Measurements from ENCODE around the gene ZDHHC3.

Gene ZDHHC3

GRCh38 chr3:44963571-44964325 is 12.2 kb downstream of the ZDHHC3 start:
- DNase-seq (ENCODE audit: low read depth in 1 of 2, low spot score in 1 of 2): peak in 1 of 2 experiments; percentile 58
- no peak for TF ChIP-seq SPI1 (IDR thresholded peaks at IDR 0.05; ENCODE audit: borderline replicate concordance, low read depth)
- no peak for TF ChIP-seq GABPA (IDR thresholded peaks at IDR 0.05; ENCODE audit: low read depth)
- TF ChIP-seq, protein P1, sequence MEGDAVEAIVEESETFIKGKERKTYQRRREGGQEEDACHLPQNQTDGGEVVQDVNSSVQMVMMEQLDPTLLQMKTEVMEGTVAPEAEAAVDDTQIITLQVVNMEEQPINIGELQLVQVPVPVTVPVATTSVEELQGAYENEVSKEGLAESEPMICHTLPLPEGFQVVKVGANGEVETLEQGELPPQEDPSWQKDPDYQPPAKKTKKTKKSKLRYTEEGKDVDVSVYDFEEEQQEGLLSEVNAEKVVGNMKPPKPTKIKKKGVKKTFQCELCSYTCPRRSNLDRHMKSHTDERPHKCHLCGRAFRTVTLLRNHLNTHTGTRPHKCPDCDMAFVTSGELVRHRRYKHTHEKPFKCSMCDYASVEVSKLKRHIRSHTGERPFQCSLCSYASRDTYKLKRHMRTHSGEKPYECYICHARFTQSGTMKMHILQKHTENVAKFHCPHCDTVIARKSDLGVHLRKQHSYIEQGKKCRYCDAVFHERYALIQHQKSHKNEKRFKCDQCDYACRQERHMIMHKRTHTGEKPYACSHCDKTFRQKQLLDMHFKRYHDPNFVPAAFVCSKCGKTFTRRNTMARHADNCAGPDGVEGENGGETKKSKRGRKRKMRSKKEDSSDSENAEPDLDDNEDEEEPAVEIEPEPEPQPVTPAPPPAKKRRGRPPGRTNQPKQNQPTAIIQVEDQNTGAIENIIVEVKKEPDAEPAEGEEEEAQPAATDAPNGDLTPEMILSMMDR (IDR thresholded peaks at IDR 0.05; ENCODE audit: insufficient read depth, low read length): no peak
- TF ChIP-seq REST (IDR thresholded peaks at IDR 0.05; ENCODE audit: insufficient replicate concordance, low read depth): no peak
- TF ChIP-seq POLR2AphosphoS5 (IDR thresholded peaks at IDR 0.05; ENCODE audit: low read depth): no peak
- Histone ChIP-seq H3K27me3 (ENCODE audit: insufficient read depth, poor library complexity, severe bottlenecking) (no peaks in the 10 kb centered on the region), H3K27ac (replicated peaks) (peak overlapping the region; percentile 89), H3K4me3 (replicated peaks; ENCODE audit: insufficient read depth, low read length) (no peak overlapping the region)

GRCh38 chr3:44962621-44963393 is 13.2 kb downstream of the ZDHHC3 start:
- Histone ChIP-seq H3K27ac (replicated peaks) (peak overlapping the region; percentile 89), H3K4me3 (replicated peaks; ENCODE audit: insufficient read depth, low read length) (no peak overlapping the region), H3K27me3 (ENCODE audit: insufficient read depth, poor library complexity, severe bottlenecking) (no peaks in the 10 kb centered on the region)
- DNase-seq (ENCODE audit: low read depth in 1 of 2, low spot score in 1 of 2): no peak
- no peak for TF ChIP-seq GABPA (IDR thresholded peaks at IDR 0.05; ENCODE audit: low read depth)
- no peak for TF ChIP-seq SPI1 (IDR thresholded peaks at IDR 0.05; ENCODE audit: borderline replicate concordance, low read depth)
- TF ChIP-seq REST (IDR thresholded peaks at IDR 0.05; ENCODE audit: insufficient replicate concordance, low read depth): no peak
- TF ChIP-seq POLR2AphosphoS5 (IDR thresholded peaks at IDR 0.05; ENCODE audit: low read depth): no peak
- TF ChIP-seq, protein P1 (IDR thresholded peaks at IDR 0.05; ENCODE audit: insufficient read depth, low read length): no peak

DNA sequence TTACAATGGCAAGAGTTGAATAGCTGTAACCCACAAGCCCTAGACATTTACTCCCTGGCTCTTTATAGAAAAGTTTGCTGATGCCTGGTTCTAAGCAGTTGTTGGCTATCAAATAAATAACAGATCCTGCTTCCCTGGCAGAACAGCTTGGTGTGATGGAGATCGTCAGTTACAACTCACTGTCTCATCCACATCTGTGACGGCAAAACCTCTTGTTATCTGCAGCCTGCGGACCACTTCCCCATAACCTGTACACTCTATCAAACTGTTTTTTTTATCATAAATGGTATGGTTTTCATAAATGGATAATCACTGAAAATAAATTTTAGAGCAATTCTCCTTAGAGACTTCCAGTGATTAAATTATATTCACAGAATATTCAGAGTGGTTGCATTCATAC is 14.1 kb downstream of the ZDHHC3 start:
- Histone ChIP-seq H3K27me3 (ENCODE audit: insufficient read depth, poor library complexity, severe bottlenecking) (no peaks in the 10 kb centered on the region), H3K4me3 (replicated peaks; ENCODE audit: insufficient read depth, low read length) (no peak overlapping the region), H3K27ac (replicated peaks) (peak overlapping the region; percentile 89)
- TF ChIP-seq GABPA (IDR thresholded peaks at IDR 0.05; ENCODE audit: low read depth): no peak
- TF ChIP-seq SPI1 (IDR thresholded peaks at IDR 0.05; ENCODE audit: borderline replicate concordance, low read depth): peak; percentile 71
- DNase-seq (ENCODE audit: low read depth in 1 of 2, low spot score in 1 of 2): no peak

GRCh38 chr3:44960387-44961026 is 15.5 kb downstream of the ZDHHC3 start:
- TF ChIP-seq, protein P1 (IDR thresholded peaks at IDR 0.05; ENCODE audit: insufficient read depth, low read length): no peak
- no peak for TF ChIP-seq GABPA (IDR thresholded peaks at IDR 0.05; ENCODE audit: low read depth)
- TF ChIP-seq SPI1 (IDR thresholded peaks at IDR 0.05; ENCODE audit: borderline replicate concordance, low read depth): no peak
- TF ChIP-seq POLR2AphosphoS5 (IDR thresholded peaks at IDR 0.05; ENCODE audit: low read depth): no peak
- no peak for TF ChIP-seq REST (IDR thresholded peaks at IDR 0.05; ENCODE audit: insufficient replicate concordance, low read depth)
- Histone ChIP-seq H3K27me3 (ENCODE audit: insufficient read depth, poor library complexity, severe bottlenecking) (no peaks in the 10 kb centered on the region), H3K27ac (replicated peaks) (peak overlapping the region; percentile 89), H3K4me3 (replicated peaks; ENCODE audit: insufficient read depth, low read length) (no peak overlapping the region)
- DNase-seq (ENCODE audit: low read depth in 1 of 2, low spot score in 1 of 2): peak; percentile 45 to 74
